Lower lobe of right lung (tissue), 2 donors: ENCODE data around the gene ANXA6. TPM values are rescaled to one million over a fixed set of nuclear protein-coding genes. Genes with fewer than 3 reads are reported as not detected.

Experiments
- ATAC-seq, 2 donors: fragments of 200-7000 bp; cut with Tn5 transposase; one replicate each; pipeline ENCODE4 v1.9.1; 2020 to 2022; ENCODE audit warnings: mild to moderate bottlenecking in 2 of 2, moderate library complexity in 2 of 2
- DNase-seq: peaks from one replicate; pipeline ENCODE4 v3.0.0-alpha.2; 2020
- H3K27ac ChIP-seq: fragments of 200-600 bp; one replicate; pipeline ENCODE4 v1.8.0; 2022
- H3K27me3 ChIP-seq: fragments of 200-600 bp; one replicate; pipeline ENCODE4 v1.8.0; 2022; ENCODE audit warnings: low read depth
- H3K36me3 ChIP-seq: fragments of 200-600 bp; one replicate; pipeline ENCODE4 v1.8.0; 2022; ENCODE audit warnings: mild to moderate bottlenecking
- H3K4me1 ChIP-seq: fragments of 200-600 bp; one replicate; pipeline ENCODE4 v1.8.0; 2022
- H3K4me3 ChIP-seq: fragments of 200-600 bp; one replicate; pipeline ENCODE4 v1.8.0; 2022; ENCODE audit warnings: mild to moderate bottlenecking
- H3K9me3 ChIP-seq: fragments of 200-600 bp; one replicate; pipeline ENCODE4 v1.8.0; 2022
- CTCF ChIP-seq: fragments of 200-600 bp; IDR thresholded peaks from one replicate; pipeline ENCODE4 v1.8.0; 2022; ENCODE audit warnings: antibody characterized with exemption, mild to moderate bottlenecking
- intact Hi-C: fragments of 100-400 bp; cut with DNase I; formaldehyde crosslinking; loops from one replicate; pipeline ENCODE4 v1.11.0; 2022
- total RNA-seq: library from RNA; stranded (reverse); fragmentation: NEBNext Ultra II Directional; extraction: Animal tissue kit (Norgen Biotek cat#: 25700); gene quantifications from one replicate; pipeline ENCODE4 v1.2.1, GENCODE V29; 2021
- donor health status: DM: no; HTN: yes; CAD: no; lungs with severe emphysema.

ANXA6 gene
- total RNA-seq, 1 donor from 2014 or later: 120 TPM

- intact Hi-C loops: no loop called here
- H3K27me3 ChIP-seq: no peaks in the 10 kb centered on the region
- H3K27ac ChIP-seq: no peak overlapping the region
- H3K4me1 ChIP-seq: peaks cover 17% of the 10 kb centered on the region
- ATAC-seq: no peak
- H3K4me3 ChIP-seq: no peak overlapping the region
- peaks cover 25% of the 10 kb centered on the region for H3K36me3 ChIP-seq
- H3K9me3 ChIP-seq: peaks cover 8% of the 10 kb centered on the region
- no peak for TF ChIP-seq CTCF
- no peak for DNase-seq
Measured at GRCh38 chr5:151191661-151192060, 34.1 kb upstream of the ANXA6 start.

GRCh38 chr5:151189151-151189550, 31.6 kb upstream of the ANXA6 start:
- no peak overlapping the region for H3K4me3 ChIP-seq
- peaks cover 8% of the 10 kb centered on the region for H3K9me3 ChIP-seq
- no peak for DNase-seq
- H3K27me3 ChIP-seq: no peaks in the 10 kb centered on the region
- no peak for TF ChIP-seq CTCF
- ATAC-seq: no peak
- intact Hi-C loops: no loop called here
- no peaks in the 10 kb centered on the region for H3K4me1 ChIP-seq
- H3K27ac ChIP-seq: no peak overlapping the region
- peaks cover 37% of the 10 kb centered on the region for H3K36me3 ChIP-seq

DNA sequence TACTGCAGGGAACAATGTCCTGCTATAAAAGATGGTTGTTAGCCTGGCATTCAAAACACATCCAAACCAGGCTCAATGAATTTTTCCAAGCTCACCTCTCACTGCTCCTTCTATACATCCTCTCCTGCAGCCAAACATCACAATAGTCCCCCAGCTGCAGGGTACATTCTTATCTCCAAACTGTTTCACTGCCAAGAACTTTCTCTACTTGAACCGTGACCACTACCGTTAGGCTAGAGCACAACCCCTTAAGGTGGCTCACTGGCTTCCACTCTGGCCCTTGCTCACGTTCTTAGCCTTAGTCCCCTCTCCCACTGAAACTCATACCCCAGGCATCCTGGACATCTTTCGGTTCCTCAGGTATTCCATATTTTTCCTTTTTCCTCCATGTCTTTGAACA, 29.0 kb upstream of the ANXA6 start:
- intact Hi-C loops: no loop called here
- Histone ChIP-seq H3K4me3 (no peak overlapping the region), H3K9me3 (no peaks in the 10 kb centered on the region), H3K27me3 (no peaks in the 10 kb centered on the region), H3K36me3 (peaks cover 59% of the 10 kb centered on the region), H3K4me1 (no peaks in the 10 kb centered on the region), H3K27ac (no peak overlapping the region)
- DNase-seq: no peak
- no peak for TF ChIP-seq CTCF
- no peak for ATAC-seq

GRCh38 chr5:151186052-151186451, 28.5 kb upstream of the ANXA6 start:
- intact Hi-C loops: no loop called here
- peaks cover 64% of the 10 kb centered on the region for H3K36me3 ChIP-seq

DNA sequence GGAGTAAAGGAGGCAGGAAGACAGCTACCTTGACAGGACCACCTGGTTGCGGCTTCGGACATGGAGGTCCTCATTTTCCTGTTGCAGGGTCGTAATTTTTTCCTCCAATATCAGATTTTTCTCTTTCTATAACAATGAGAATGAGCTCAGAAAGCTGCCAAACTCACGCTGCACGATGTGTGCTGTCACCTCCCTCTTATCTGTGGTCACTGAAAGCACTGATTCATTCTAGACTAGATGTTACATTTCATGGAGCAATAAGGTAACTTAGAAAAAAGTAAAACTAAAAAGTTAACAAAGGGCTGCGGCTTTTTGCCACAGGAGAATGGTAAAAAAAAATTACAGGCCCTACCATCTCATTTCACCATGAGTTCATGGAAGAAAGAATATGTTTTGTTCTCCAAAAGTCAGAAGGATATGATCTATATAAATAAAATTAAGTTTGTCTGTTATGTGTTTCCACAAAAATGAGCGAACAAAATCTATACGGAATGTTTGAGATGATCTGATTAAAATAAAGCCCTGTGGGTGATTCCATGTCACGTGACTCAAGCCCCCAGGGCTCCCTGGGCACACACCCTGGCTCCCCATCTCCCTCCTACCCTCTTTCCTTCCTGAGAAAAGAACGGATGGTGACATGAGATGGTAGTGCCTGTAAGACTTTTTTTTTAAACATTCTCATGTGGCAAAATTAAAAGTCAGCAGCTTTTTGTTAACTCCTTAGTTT, 26.9 kb upstream of the ANXA6 start:
- intact Hi-C loops: no loop called here
- ATAC-seq (no peak), DNase-seq (no peak)
- H3K4me1 ChIP-seq: no peaks in the 10 kb centered on the region
- peaks cover 65% of the 10 kb centered on the region for H3K36me3 ChIP-seq
- no peak for TF ChIP-seq CTCF
- H3K27me3 ChIP-seq: no peaks in the 10 kb centered on the region
- H3K4me3 ChIP-seq: no peak overlapping the region
- no peaks in the 10 kb centered on the region for H3K9me3 ChIP-seq
- no peak overlapping the region for H3K27ac ChIP-seq

More at GRCh38 chr5:151186052-151186451, 28.5 kb upstream of the ANXA6 start:
- DNase-seq (no peak), ATAC-seq (no peak)
- H3K27ac ChIP-seq: no peak overlapping the region
- no peak for TF ChIP-seq CTCF
- H3K9me3 ChIP-seq: no peaks in the 10 kb centered on the region
- no peaks in the 10 kb centered on the region for H3K27me3 ChIP-seq
- H3K4me3 ChIP-seq: no peak overlapping the region
- no peaks in the 10 kb centered on the region for H3K4me1 ChIP-seq
